Common myeloid progenitor, CD34-positive (primary cell): ENCODE results near the gene P2RX3.

Experiments
- CTCF ChIA-PET: fragments of 350-600 bp; sonication (Branson Sonifier 250); formaldehyde crosslinking; loops from one replicate; lab custom pipeline; 2021; ENCODE audit warnings: antibody characterized with exemption; lab: Charles Lee
- POLR2A ChIA-PET: fragments of 350-600 bp; sonication (Branson Sonifier 250); formaldehyde crosslinking; loops from one replicate; lab custom pipeline; 2021; ENCODE audit warnings: antibody characterized with exemption; lab: Charles Lee
- DNase-seq, 3 donors: peaks; one replicate each; pipeline versions ENCODE4 v3.0.0 to v3.0.0-alpha.2; 2013
- H3K27ac ChIP-seq, 2 experiments: 1 replicate in 1 of 2; 2 replicates in 1 of 2; pipeline ENCODE4 v1.7.0; 2013; ENCODE audit warnings: inconsistent platforms in 2 of 2, low read length in 2 of 2, mild to moderate bottlenecking in 2 of 2, low read depth in 1 of 2, moderate library complexity in 1 of 2; ENCODE audit not compliant: severe bottlenecking in 2 of 2, insufficient read depth in 1 of 2, poor library complexity in 1 of 2
- H3K27me3 ChIP-seq, 5 experiments: replicated peaks in 2 of 5; 1 replicate in 3 of 5; 2 replicates in 2 of 5; pipeline versions ENCODE4 v1.6.1 to v1.7.0; 2013; ENCODE audit warnings: low read length in 4 of 5, mild to moderate bottlenecking in 2 of 5, moderate library complexity in 2 of 5, inconsistent platforms in 1 of 5; ENCODE audit not compliant: insufficient read depth in 5 of 5, control insufficient read depth in 4 of 5
- H3K36me3 ChIP-seq, 4 experiments: 1 replicate in 2 of 4; 2 replicates in 2 of 4; pipeline versions ENCODE4 v1.6.1 to v1.7.0; 2013; ENCODE audit warnings: low read length in 3 of 4, control low read depth in 1 of 4, mild to moderate bottlenecking in 1 of 4; ENCODE audit not compliant: control insufficient read depth in 4 of 4, insufficient read depth in 4 of 4
- H3K4me1 ChIP-seq, 4 experiments: 1 replicate in 3 of 4; 2 replicates in 1 of 4; pipeline versions ENCODE4 v1.6.1 to v1.7.1; 2013; ENCODE audit warnings: low read length in 3 of 4, mild to moderate bottlenecking in 3 of 4, control low read depth in 1 of 4, inconsistent platforms in 1 of 4, moderate library complexity in 1 of 4; ENCODE audit not compliant: control insufficient read depth in 4 of 4, insufficient read depth in 4 of 4; ENCODE audit errors: control extremely low read depth in 1 of 4
- H3K4me3 ChIP-seq, 7 experiments: 1 replicate in 4 of 7; 2 replicates in 3 of 7; pipeline versions ENCODE4 v1.5.1 to v1.7.0; 2013; ENCODE audit warnings: mild to moderate bottlenecking in 7 of 7, low read length in 6 of 7, moderate library complexity in 6 of 7, inconsistent platforms in 2 of 7, low read depth in 2 of 7, control low read depth in 1 of 7; ENCODE audit not compliant: insufficient read depth in 4 of 7, control insufficient read depth in 1 of 7; ENCODE audit errors: extremely low read depth in 1 of 7
- H3K9me3 ChIP-seq, 5 experiments: 1 replicate in 4 of 5; 2 replicates in 1 of 5; pipeline versions ENCODE4 v1.6.1 to v1.7.1; 2013; ENCODE audit warnings: low read length in 4 of 5, mild to moderate bottlenecking in 2 of 5, inconsistent platforms in 1 of 5, low read depth in 1 of 5, moderate library complexity in 1 of 5; ENCODE audit not compliant: control insufficient read depth in 4 of 5, insufficient read depth in 2 of 5; ENCODE audit errors: control extremely low read depth in 1 of 5
- WGBS: methylation state at CpG from one replicate; pipeline ENCODE4 v1.1.5; 2013; ENCODE audit not compliant: insufficient coverage; 5-methylcytosine and 5-hydroxymethylcytosine counted together

The P2RX3 gene

DNA sequence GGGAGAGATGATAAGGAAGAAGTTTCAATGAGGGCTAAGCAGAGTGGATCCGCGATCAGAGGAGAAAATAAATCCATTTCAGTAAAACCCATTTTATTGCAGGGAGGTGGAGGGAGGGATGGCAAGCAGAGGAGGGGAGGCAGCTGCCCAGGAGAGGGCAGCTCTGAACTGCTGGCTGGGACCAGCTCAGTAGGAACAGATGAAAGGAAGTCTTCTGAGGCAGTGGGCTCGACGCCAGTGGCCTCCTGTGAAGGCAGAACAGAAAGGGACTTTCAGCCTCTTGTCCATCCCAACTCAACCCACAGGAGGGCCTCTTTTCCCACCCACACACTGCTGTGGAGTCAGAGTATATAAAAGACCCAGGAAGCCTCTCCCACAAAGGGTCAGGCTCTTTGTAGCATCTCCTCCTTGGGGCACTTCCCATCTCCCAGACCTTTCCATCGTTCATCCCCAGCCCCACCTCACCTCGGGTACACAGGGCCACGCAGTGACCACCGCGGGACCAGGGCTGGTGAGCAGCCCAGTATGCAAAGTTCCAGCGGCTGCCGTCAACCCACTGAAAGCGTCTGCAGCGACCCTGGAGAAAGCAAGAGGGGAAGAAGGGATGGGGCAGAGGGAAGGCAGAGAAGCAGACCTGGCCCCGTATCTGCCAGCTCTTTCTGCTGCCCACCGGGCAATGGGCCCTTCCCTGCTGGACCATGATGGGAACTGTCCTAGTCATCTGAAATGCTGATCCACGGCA, 49.3 kb downstream of the P2RX3 start:
- Histone ChIP-seq H3K4me1 (peaks cover 0 to 26% (median 8%) of the 10 kb centered on the region in 4 experiments), H3K4me3 (no peak overlapping the region), H3K9me3 (no peaks in the 10 kb centered on the region), H3K36me3 (no peaks in the 10 kb centered on the region), H3K27me3 (no peaks in the 10 kb centered on the region), H3K27ac (no peak overlapping the region)
- CTCF ChIA-PET = interaction anchor here (0.8 to 2.5 kb wide), 11 partner anchors 8 to 140 kb away, joined by 3 to 8 read pairs (median 4); no protein-coding TSS in a partner anchor
- POLR2A ChIA-PET = no interaction called here
- peak; percentile 45 to 72 (median 68) for DNase-seq
- 87% methylated on average over 11 of the region's 16 CpGs for WGBS

DNA sequence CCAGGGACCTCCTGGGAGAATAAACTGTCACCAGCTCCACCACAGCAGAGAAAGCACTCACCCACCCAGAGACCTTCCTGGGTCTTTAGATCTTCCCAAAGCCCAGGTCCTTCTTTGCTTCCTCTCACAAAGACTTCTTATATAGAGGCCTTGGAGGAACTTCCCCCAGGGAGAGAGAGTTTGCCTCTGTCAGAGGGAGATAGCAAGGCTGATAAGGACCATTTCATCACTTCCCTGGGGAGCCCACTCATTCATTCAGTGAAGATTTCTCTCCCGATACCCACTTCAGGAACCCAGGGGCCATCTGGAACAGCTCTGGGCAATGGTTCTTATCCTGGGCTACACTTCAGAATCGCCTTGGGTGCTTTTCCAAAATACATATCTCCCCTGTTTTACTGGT, 52.4 kb downstream of the P2RX3 start, which contains the start of gene PRG2:
PRG2 (minus strand) TSS at position 116 of the 400 bp plus-strand sequence. CDS start 706 bp downstream, outside the sequence.
- Histone ChIP-seq H3K27ac (no peak within 1 kb of the TSS), H3K4me1 (peaks cover 0 to 25% (median 3%) of the 10 kb centered on the region in 4 experiments), H3K4me3 (no peak within 1 kb of the TSS), H3K27me3 (no peaks in the 10 kb centered on the region), H3K36me3 (no peaks in the 10 kb centered on the region), H3K9me3 (no peaks in the 10 kb centered on the region)
- POLR2A ChIA-PET = no interaction called here
- WGBS = 76% methylated on average over 2 of the region's 2 CpGs
- DNase-seq = no peak
- CTCF ChIA-PET = interaction anchor here (1.9 kb wide), 1 partner anchor 10 kb away, joined by 5 read pairs; the partner anchor contains the start of gene PRG3

DNA sequence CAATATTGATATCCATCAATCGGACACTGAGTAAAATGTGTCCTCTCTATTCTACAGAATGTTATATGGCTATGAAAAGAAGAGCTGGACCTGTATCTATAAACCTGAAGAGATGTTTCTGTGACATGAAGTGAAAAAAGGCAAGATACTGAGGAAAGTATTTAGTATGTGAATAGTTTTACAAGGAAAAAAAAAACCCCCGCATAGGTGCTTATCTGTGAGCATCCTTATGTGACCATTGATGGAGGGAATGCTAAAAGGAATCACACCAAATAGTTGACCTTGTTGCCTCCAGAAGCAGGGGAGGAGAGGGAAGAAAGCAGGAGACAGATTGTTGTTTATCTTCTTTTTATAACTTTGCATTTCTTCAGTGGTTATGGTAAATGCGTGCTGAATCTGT, 53.0 kb downstream of the P2RX3 start:
- H3K9me3 ChIP-seq = no peaks in the 10 kb centered on the region
- H3K27me3 ChIP-seq = no peaks in the 10 kb centered on the region
- H3K27ac ChIP-seq = no peak overlapping the region
- no peak overlapping the region for H3K4me3 ChIP-seq
- CTCF ChIA-PET = interaction anchor here (1.1 kb wide), 1 partner anchor 10 kb away, joined by 3 read pairs; the partner anchor contains the start of gene PRG3
- 100% methylated on average over 1 of the region's 3 CpGs for WGBS
- no peaks in the 10 kb centered on the region for H3K36me3 ChIP-seq
- POLR2A ChIA-PET = no interaction called here
- H3K4me1 ChIP-seq = peaks cover 0 to 30% (median 3%) of the 10 kb centered on the region in 4 experiments
- DNase-seq = no peak

DNA sequence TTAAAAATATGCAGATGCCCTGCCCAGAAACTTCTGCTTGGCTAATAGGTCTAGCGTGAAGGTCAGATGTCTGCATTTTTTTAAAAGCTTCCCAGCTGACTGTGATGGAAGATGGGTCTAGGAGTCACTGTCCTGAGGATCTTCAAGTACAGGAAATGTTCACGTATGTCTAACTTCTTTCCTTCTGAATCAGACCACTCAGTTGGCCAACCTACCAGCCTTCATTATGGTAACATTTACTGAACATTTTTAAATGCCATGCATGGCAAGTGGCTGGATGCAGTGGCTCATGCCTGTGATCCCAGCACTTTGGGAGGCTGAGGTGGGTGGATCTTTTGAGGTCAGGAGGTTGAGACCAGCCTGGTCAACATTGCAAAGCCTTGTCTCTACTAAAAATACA, 53.4 kb downstream of the P2RX3 start:
- WGBS = 90% methylated on average over 2 of the region's 2 CpGs
- H3K4me1 ChIP-seq = peaks cover 0 to 30% (median 3%) of the 10 kb centered on the region in 4 experiments
- ChIA-PET POLR2A (no interaction called here), CTCF (interaction anchor here (1.1 to 1.4 kb wide), 2 partner anchors 9 to 11 kb away, joined by 3 to 4 read pairs; partner anchors contain the start of gene PRG3)
- DNase-seq = no peak
- H3K36me3 ChIP-seq = no peaks in the 10 kb centered on the region
- no peaks in the 10 kb centered on the region for H3K9me3 ChIP-seq
- H3K27ac ChIP-seq = no peak overlapping the region
- H3K27me3 ChIP-seq = no peaks in the 10 kb centered on the region
- H3K4me3 ChIP-seq = no peak overlapping the region

DNA sequence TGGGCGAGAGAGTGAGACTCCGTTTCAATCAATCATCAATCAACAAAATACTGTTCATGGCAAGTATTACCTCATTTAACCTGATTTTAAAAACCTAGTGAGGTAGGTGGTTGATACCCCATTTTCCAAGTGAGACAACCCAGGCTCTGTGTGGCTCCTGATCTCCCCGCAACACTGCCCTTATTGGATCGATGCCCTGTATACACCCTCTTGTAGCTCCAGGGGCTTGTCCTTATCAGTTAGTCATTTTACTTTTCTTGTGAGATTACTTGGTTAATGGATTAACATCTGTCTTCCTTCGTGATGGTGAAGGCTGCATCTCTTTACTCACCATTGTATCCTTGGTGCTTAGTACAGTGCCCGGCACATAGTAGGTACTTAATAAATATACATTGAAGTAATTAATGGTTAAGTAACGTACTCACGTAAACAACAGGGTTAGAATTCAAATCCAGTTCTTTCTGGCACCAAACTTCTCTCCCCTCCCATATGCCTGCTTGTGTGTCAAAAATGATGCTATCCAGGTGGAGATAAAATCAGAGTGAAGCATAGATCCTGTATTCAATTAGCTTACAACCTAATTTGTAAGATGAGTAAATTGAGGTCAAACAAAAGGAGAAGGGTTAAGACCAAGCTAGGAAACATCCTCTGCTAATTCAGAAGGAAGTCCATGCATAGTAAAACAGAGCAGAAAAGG, 54.1 kb downstream of the P2RX3 start:
- no peak overlapping the region for H3K27ac ChIP-seq
- CTCF ChIA-PET = interaction anchor here (1.1 to 1.4 kb wide), 2 partner anchors 9 to 11 kb away, joined by 3 to 4 read pairs; partner anchors contain the start of gene PRG3
- POLR2A ChIA-PET = no interaction called here
- H3K27me3 ChIP-seq = no peaks in the 10 kb centered on the region
- no peaks in the 10 kb centered on the region for H3K36me3 ChIP-seq
- H3K4me3 ChIP-seq = no peak overlapping the region
- WGBS = 100% methylated on average over 1 of the region's 8 CpGs
- no peaks in the 10 kb centered on the region for H3K9me3 ChIP-seq
- DNase-seq = no peak
- peaks cover 0 to 34% (median 3%) of the 10 kb centered on the region in 4 experiments for H3K4me1 ChIP-seq

DNA sequence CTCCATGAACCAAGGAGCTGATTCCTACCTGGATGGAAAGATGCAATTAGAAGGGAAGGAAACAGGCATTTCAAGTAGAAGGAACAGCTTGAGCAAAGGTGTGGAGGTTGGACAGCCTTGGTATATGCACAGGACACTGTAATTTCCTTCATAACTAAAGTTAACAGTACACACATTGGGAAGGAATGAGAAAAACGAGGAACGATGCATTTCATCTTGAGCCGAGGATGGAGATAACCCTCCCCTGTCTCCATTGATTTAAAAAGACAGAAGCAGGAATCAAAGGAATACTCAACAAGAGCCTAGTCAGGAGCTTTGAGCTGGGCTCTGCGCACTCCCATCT, 54.6 kb downstream of the P2RX3 start:
- ChIA-PET POLR2A (no interaction called here), CTCF (interaction anchor here (1.4 kb wide), 2 partner anchors 8 to 30 kb away, joined by 3 to 4 read pairs; no protein-coding TSS in a partner anchor)
- Histone ChIP-seq H3K27me3 (no peaks in the 10 kb centered on the region), H3K4me1 (peaks cover 0 to 39% (median 1%) of the 10 kb centered on the region in 4 experiments), H3K36me3 (no peaks in the 10 kb centered on the region), H3K4me3 (no peak overlapping the region), H3K9me3 (no peaks in the 10 kb centered on the region), H3K27ac (no peak overlapping the region)
- 92% methylated on average over 2 of the region's 4 CpGs for WGBS
- DNase-seq = no peak
